CD4-positive, alpha-beta memory T cell (primary cell): Measurements from ENCODE around the gene ASB2. TPM values are rescaled to one million over a fixed set of nuclear protein-coding genes. Genes with fewer than 3 reads are reported as not detected.
A peak's percentile ranks its signal among the peaks of the same experiment; 100 is the strongest.

Experiments
- CTCF ChIA-PET: fragments of 350-600 bp; sonication (Branson Sonifier 250); formaldehyde crosslinking; loops from one replicate; lab custom pipeline; 2021; ENCODE audit warnings: inconsistent platforms; ENCODE audit not compliant: partially characterized antibody; lab: Charles Lee
- POLR2A ChIA-PET: fragments of 350-600 bp; sonication (Branson Sonifier 250); formaldehyde crosslinking; loops from one replicate; lab custom pipeline; 2021; ENCODE audit not compliant: partially characterized antibody; lab: Charles Lee
- DNase-seq, 5 donors: peaks; one replicate each; pipeline versions ENCODE4 v3.0.0 to v3.0.0-alpha.2; 2020 to 2022; ENCODE audit warnings: mixed read lengths in 1 of 5
- H3K27ac ChIP-seq: one replicate; pipeline ENCODE4 v1.7.0; 2013; ENCODE audit warnings: low read depth, low read length
- H3K27me3 ChIP-seq: 2 replicates; pipeline ENCODE4 v1.7.0; 2013; ENCODE audit warnings: mild to moderate bottlenecking, low read length, moderate library complexity; ENCODE audit not compliant: insufficient read depth
- H3K36me3 ChIP-seq: 2 replicates; pipeline ENCODE4 v1.7.0; 2013; ENCODE audit warnings: mild to moderate bottlenecking, low read length, moderate library complexity; ENCODE audit not compliant: insufficient read depth
- H3K4me1 ChIP-seq: 2 replicates; pipeline ENCODE4 v1.7.0; 2013; ENCODE audit warnings: mild to moderate bottlenecking, low read length, moderate library complexity; ENCODE audit not compliant: insufficient read depth
- H3K4me3 ChIP-seq, 2 donors: one replicate each; pipeline ENCODE4 v1.7.0; 2013; ENCODE audit warnings: low read length in 2 of 2, mild to moderate bottlenecking in 1 of 2
- H3K9me3 ChIP-seq, 2 donors: one replicate each; pipeline ENCODE4 v1.7.0; 2013; ENCODE audit warnings: low read length in 2 of 2, control low read depth in 1 of 2; ENCODE audit not compliant: control insufficient read depth in 1 of 2
- H3K27ac Mint-ChIP-seq, 7 donors: one replicate each; pipeline ENCODE4 v1.8.0; 2020 to 2021; ENCODE audit warnings: mixed read lengths in 7 of 7, mild to moderate bottlenecking in 6 of 7, inconsistent platforms in 3 of 7, moderate library complexity in 3 of 7
- H3K27me3 Mint-ChIP-seq, 2 donors: one replicate each; pipeline ENCODE4 v1.8.0; 2020 to 2021; ENCODE audit warnings: mixed read lengths in 2 of 2
- H3K36me3 Mint-ChIP-seq, 2 donors: one replicate each; pipeline ENCODE4 v1.8.0; 2020 to 2021; ENCODE audit warnings: mixed read lengths in 2 of 2, inconsistent platforms in 1 of 2, mild to moderate bottlenecking in 1 of 2
- H3K4me1 Mint-ChIP-seq, 4 donors: one replicate each; pipeline ENCODE4 v1.8.0; 2020 to 2021; ENCODE audit warnings: mixed read lengths in 4 of 4, mild to moderate bottlenecking in 1 of 4
- H3K4me3 Mint-ChIP-seq, 8 donors: one replicate each; pipeline ENCODE4 v1.8.0; 2020 to 2021; ENCODE audit warnings: mixed read lengths in 8 of 8, mild to moderate bottlenecking in 7 of 8, moderate library complexity in 6 of 8, inconsistent platforms in 3 of 8
- H3K9me3 Mint-ChIP-seq, 8 donors: one replicate each; pipeline ENCODE4 v1.8.0; 2020 to 2021; ENCODE audit warnings: mixed read lengths in 8 of 8, mild to moderate bottlenecking in 5 of 8, inconsistent platforms in 3 of 8, moderate library complexity in 1 of 8
- intact Hi-C: fragments of 100-400 bp; cut with micrococcal nuclease; formaldehyde crosslinking; loops from one replicate; pipeline ENCODE4 v1.15.1; 2023
- polyA plus RNA-seq, 2 donors: library from polyadenylated mRNA; unstranded; fragments of 300-500 nt; fragmentation: Illumina TruSeq; gene quantifications; one replicate each; pipeline ENCODE4 v1.2.3, GENCODE V29; 2021
- total RNA-seq, 2 experiments: library from RNA; stranded (reverse); gene quantifications; one replicate each; pipeline ENCODE4 v1.2.3, GENCODE V29; 2021

Gene ASB2
- total and polyA plus RNA-seq, 4 experiments from 2014 or later: 0.87 to 29.7 (median 14.8) TPM

DNA sequence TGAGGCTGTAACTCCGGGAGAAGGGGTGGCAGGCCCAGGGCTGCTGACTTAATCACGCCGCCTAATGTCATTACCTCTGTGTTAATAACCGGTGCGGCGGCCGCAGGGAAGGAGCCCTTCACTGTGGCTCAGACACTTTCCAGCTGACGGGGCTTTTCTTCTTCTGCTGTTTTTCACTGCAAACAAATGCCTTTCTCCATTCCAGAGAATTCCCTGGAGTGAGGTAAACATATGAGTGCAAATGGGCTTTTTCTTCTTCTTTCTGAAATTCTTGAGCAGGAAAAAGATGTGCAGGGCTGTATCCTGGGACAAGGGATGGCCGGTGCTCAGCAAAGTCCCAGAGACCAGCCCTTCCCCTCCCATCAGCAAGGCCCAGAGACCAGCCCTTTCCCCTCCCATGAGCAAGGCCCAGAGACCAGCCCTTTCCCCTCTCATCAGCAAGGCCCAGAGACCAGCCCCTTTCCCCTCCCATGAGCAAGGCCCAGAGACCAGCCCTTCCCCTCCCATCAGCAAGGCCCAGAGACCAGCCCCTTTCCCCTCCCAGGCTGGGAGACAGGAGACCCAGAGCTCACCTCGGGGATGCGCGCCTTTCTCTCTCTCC is 82.6 kb downstream of the ASB2 start:
- Mint-ChIP-seq H3K27ac (no peak overlapping the region), H3K36me3 (no peaks in the 10 kb centered on the region), H3K9me3 (peaks cover 0 to 3% (median 0%) of the 10 kb centered on the region in 8 donors), H3K4me3 (no peak overlapping the region), H3K4me1 (no peaks in the 10 kb centered on the region), H3K27me3 (peaks cover 11 to 12% of the 10 kb centered on the region in 2 donors)
- ChIA-PET POLR2A (no interaction called here), CTCF (interaction anchor here (1.1 to 2.4 kb wide), 7 partner anchors 9 to 108 kb away, joined by 4 to 7 read pairs (median 4); no protein-coding TSS in a partner anchor)
- no peak for DNase-seq
- intact Hi-C loops: loop anchor here (5.0 to 10.0 kb wide), 2 partner anchors 659 to 781 kb away; no protein-coding TSS in a partner anchor
- no peaks in the 10 kb centered on the region for H3K36me3 ChIP-seq
- H3K4me1 ChIP-seq: no peaks in the 10 kb centered on the region
- no peak overlapping the region for H3K4me3 ChIP-seq
- no peaks in the 10 kb centered on the region for H3K27me3 ChIP-seq
- H3K27ac ChIP-seq: no peak overlapping the region
- no peaks in the 10 kb centered on the region for H3K9me3 ChIP-seq

DNA sequence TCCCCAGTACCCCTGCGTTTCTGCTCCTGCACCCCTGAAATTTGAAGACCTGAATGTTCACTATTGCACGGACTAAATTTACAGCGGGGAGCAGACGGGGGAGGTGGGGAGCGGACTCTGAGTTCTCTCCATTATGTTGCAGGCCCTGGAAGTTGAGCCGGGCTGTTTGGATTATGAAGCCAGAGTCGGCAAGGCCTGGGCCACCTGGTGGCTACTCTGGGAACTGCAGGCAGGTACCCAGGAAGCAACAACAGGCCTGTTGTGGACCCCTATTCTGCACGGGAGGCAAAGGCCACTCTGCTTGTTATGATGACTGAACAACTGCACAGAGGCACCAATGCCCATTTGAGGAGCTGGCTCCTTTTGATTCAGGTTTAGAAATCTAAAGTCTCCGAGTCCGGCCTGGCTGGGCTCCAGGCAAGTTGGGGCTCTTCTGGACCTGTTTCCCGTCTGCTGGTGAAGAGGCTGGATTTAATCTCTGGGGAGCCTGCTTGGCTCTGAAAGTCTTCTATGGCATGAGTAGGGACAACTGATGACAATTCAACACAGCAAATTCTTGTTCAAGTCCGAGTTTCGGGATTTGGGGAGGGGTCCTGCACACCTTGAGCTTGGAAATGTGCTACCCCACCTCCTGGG is 83.3 kb downstream of the ASB2 start:
- Mint-ChIP-seq H3K4me3 (no peak overlapping the region), H3K27ac (no peak overlapping the region), H3K27me3 (peaks cover 14 to 18% of the 10 kb centered on the region in 2 donors), H3K36me3 (no peaks in the 10 kb centered on the region), H3K9me3 (peaks cover 0 to 5% (median 0%) of the 10 kb centered on the region in 8 donors), H3K4me1 (no peaks in the 10 kb centered on the region)
- Histone ChIP-seq H3K27ac (no peak overlapping the region), H3K9me3 (no peaks in the 10 kb centered on the region), H3K36me3 (no peaks in the 10 kb centered on the region), H3K4me1 (no peaks in the 10 kb centered on the region), H3K4me3 (no peak overlapping the region), H3K27me3 (no peaks in the 10 kb centered on the region)
- ChIA-PET CTCF (interaction anchor here (1.1 to 2.4 kb wide), 7 partner anchors 8 to 108 kb away, joined by 4 to 7 read pairs (median 4); no protein-coding TSS in a partner anchor), POLR2A (no interaction called here)
- intact Hi-C loops: loop anchor here (5.0 to 10.0 kb wide), 2 partner anchors 658 to 781 kb away; no protein-coding TSS in a partner anchor
- DNase-seq: peak in 4 of 5 donors; percentile 44 to 58 (median 48)

DNA sequence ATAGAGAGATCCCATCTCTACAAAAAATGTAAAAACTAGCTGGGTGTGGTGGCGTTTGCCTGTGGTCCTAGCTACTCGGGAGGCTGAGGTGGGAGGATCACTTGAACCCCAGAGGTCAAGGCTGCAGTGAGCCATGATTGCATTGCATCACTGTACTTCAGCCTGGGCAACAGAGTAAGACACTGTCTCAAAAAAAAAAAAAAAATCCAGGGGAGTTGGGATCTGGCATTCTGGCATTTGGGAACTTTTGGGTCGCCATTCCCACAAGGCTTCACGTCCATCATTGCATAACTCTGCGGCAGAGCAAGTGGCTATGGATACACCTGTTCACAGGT is 83.9 kb downstream of the ASB2 start:
- intact Hi-C loops: loop anchor here (5.0 to 10.0 kb wide), 2 partner anchors 658 to 780 kb away; no protein-coding TSS in a partner anchor

DNA sequence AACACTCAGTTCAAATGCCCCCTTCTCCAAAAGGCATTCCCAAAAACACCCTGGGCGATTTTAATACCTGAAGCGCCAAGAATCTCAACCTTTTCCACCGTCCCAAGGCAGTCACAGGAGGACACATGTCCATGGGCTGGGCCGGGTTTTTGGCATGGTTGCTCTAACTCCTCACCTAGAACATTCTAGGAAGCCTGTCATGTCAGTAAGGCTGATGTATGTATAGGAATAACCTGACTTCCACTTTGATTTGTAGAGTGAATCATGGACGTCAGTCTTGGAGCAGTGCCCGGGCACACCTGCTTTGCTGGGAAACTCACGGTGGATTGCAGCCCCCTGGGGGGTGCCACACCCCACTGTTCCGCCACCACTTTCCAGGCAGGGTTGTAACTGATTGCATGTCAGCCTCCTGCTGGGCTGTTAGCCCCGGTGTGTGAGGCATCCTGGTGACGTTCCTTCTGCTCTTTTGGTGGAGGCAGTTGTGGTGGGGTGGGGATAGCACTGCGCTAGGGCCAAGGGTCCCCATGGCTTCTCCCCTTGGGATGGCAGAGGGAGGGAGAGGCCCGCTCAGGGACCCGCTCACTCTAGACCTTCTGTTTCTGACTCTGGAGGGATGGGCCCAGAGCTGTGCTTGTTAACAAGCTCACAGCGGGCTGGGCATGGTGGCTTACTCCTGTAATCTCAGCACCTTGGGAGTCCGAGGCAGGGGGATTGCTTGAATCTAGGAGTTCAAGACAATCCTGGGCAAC is 84.4 kb downstream of the ASB2 start:
- Mint-ChIP-seq H3K9me3 (peaks cover 0 to 7% (median 2%) of the 10 kb centered on the region in 8 donors), H3K36me3 (no peaks in the 10 kb centered on the region), H3K27me3 (peaks cover 14 to 18% of the 10 kb centered on the region in 2 donors), H3K27ac (no peak overlapping the region), H3K4me3 (no peak overlapping the region), H3K4me1 (no peaks in the 10 kb centered on the region)
- Histone ChIP-seq H3K4me1 (no peaks in the 10 kb centered on the region), H3K27me3 (no peaks in the 10 kb centered on the region), H3K4me3 (no peak overlapping the region), H3K9me3 (no peaks in the 10 kb centered on the region), H3K36me3 (no peaks in the 10 kb centered on the region), H3K27ac (no peak overlapping the region)
- no peak for DNase-seq
- intact Hi-C loops: loop anchor here (5.0 to 10.0 kb wide), 2 partner anchors 657 to 780 kb away; no protein-coding TSS in a partner anchor
- CTCF ChIA-PET: interaction anchor here (1.6 to 2.4 kb wide), 3 partner anchors 11 to 19 kb away, joined by 4 to 7 read pairs (median 5); no protein-coding TSS in a partner anchor
- POLR2A ChIA-PET: no interaction called here

More for the DNA sequence above, 83.9 kb downstream of the ASB2 start:
- CTCF ChIA-PET: interaction anchor here (1.6 to 2.4 kb wide), 3 partner anchors 10 to 20 kb away, joined by 4 to 7 read pairs (median 5); no protein-coding TSS in a partner anchor
- no peaks in the 10 kb centered on the region for H3K4me1 Mint-ChIP-seq
- H3K4me3 Mint-ChIP-seq: no peak overlapping the region
- H3K36me3 Mint-ChIP-seq: no peaks in the 10 kb centered on the region
- no peaks in the 10 kb centered on the region for H3K36me3 ChIP-seq
- H3K27me3 ChIP-seq: no peaks in the 10 kb centered on the region
- peaks cover 14 to 17% of the 10 kb centered on the region in 2 donors for H3K27me3 Mint-ChIP-seq
- H3K27ac Mint-ChIP-seq: no peak overlapping the region
- H3K27ac ChIP-seq: no peak overlapping the region
- POLR2A ChIA-PET: no interaction called here
- H3K4me3 ChIP-seq: no peak overlapping the region
- H3K9me3 ChIP-seq: no peaks in the 10 kb centered on the region
- H3K9me3 Mint-ChIP-seq: peaks cover 0 to 5% (median 0%) of the 10 kb centered on the region in 8 donors
- DNase-seq: no peak
- H3K4me1 ChIP-seq: no peaks in the 10 kb centered on the region

DNA sequence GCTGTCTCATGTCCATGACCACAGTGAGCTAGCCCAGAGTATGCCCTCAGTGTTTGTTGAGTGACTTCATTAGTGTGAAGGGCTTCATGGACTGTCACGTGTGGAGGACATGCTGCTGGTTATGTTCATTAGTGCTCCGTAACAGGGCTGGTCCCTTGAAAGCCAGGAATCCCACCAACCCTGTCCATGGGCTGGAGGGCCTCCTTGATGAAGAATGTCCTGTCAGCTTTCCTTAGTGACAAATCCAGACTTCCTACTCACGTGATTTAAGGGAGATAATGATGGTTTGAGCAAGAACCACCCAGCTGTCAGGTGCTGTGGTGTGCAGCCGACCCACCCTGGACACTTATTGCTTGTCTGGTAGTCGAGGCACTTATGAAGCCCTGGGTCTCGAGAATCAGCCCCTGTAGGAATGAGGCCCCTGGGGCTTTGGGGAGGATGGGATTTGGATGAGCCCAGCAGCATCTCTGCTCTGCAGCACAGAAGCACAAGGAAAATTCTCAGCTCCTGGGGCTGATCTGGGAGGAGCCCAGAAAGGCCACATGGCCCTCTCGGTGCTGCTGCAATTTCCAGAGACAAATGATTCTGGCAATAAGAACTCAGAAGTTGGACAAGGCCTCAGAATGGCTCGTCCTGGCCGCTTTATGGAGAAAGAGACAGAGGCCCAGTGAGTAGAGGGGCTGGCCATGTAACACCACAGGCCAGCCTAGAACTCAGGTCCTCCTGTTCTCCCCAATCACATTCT is 86.5 kb downstream of the ASB2 start:
- Histone ChIP-seq H3K9me3 (no peaks in the 10 kb centered on the region), H3K27me3 (no peaks in the 10 kb centered on the region), H3K4me1 (no peaks in the 10 kb centered on the region), H3K36me3 (no peaks in the 10 kb centered on the region), H3K27ac (no peak overlapping the region), H3K4me3 (no peak overlapping the region)
- intact Hi-C loops: loop anchor here (5.0 to 10.0 kb wide), 2 partner anchors 655 to 778 kb away; no protein-coding TSS in a partner anchor
- H3K27ac Mint-ChIP-seq: no peak overlapping the region
- H3K9me3 Mint-ChIP-seq: peaks cover 0 to 9% (median 4%) of the 10 kb centered on the region in 8 donors
- POLR2A ChIA-PET: no interaction called here
- H3K36me3 Mint-ChIP-seq: no peaks in the 10 kb centered on the region
- CTCF ChIA-PET: interaction anchor here (1.1 to 1.2 kb wide), 2 partner anchors 7 to 9 kb away, joined by 3 to 4 read pairs; no protein-coding TSS in a partner anchor
- H3K4me1 Mint-ChIP-seq: peaks cover 0 to 2% (median under 1%) of the 10 kb centered on the region in 4 donors
- DNase-seq: no peak
- peaks cover 14 to 18% of the 10 kb centered on the region in 2 donors for H3K27me3 Mint-ChIP-seq
- no peak overlapping the region for H3K4me3 Mint-ChIP-seq

DNA sequence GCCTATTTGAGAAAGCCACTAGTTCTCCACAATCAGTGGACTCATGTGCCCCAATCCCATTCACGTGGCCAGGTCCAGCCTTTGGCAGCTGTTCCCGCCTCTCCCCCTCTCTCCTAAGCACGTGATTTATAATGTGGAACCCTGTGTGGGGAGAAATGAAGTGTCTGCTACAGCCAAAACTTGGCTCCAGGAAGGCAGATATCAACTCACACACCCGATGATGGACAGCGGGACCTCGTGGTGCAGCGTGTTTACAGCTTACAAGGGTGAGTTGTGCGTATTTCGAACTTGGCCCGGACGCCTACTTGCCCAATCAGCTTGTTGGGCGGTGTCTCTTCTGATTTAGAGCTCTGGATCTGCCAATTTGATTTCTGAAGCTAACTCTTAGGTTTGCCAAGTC is 87.4 kb downstream of the ASB2 start:
- Mint-ChIP-seq H3K36me3 (no peaks in the 10 kb centered on the region), H3K9me3 (peaks cover 0 to 12% (median 4%) of the 10 kb centered on the region in 8 donors), H3K27ac (no peak overlapping the region), H3K4me1 (peaks cover 0 to 5% (median 1%) of the 10 kb centered on the region in 4 donors), H3K27me3 (peaks cover 14 to 21% of the 10 kb centered on the region in 2 donors), H3K4me3 (no peak overlapping the region)
- Histone ChIP-seq H3K36me3 (no peaks in the 10 kb centered on the region), H3K9me3 (no peaks in the 10 kb centered on the region), H3K27me3 (no peaks in the 10 kb centered on the region), H3K4me3 (no peak overlapping the region), H3K4me1 (no peaks in the 10 kb centered on the region), H3K27ac (no peak overlapping the region)
- ChIA-PET CTCF (interaction anchor here (0.9 to 1.2 kb wide), 3 partner anchors 8 to 23 kb away, joined by 3 to 4 read pairs (median 3); no protein-coding TSS in a partner anchor), POLR2A (no interaction called here)
- intact Hi-C loops: no loop called here
- DNase-seq: no peak
